Neural progenitor cell (in vitro differentiated cells): ENCODE data around the gene CCDC174. TPM values are rescaled to one million over a fixed set of nuclear protein-coding genes. Genes with fewer than 3 reads are reported as not detected.

Experiments used
- DNase-seq: peaks from one replicate; pipeline ENCODE4 v3.0.0-alpha.2; 2016; ENCODE audit warnings: low spot score
- H2AFZ ChIP-seq: fragments of 200-600 bp; sonication (generic); replicated peaks from 2 replicates; pipeline ENCODE4 v1.6.1; 2016; ENCODE audit warnings: antibody characterized with exemption
- H3F3A ChIP-seq: fragments of 200-600 bp; sonication (generic); 2 replicates; pipeline ENCODE4 v1.6.1; 2016; ENCODE audit warnings: antibody characterized with exemption, low read depth
- H3K27ac ChIP-seq: fragments of 200-600 bp; sonication (generic); 2 replicates; pipeline ENCODE4 v1.5.1; 2016; ENCODE audit warnings: mild to moderate bottlenecking
- H3K27me3 ChIP-seq: fragments of 200-600 bp; sonication (generic); 2 replicates; pipeline ENCODE4 v1.6.1; 2016; ENCODE audit warnings: mild to moderate bottlenecking, moderate library complexity
- H3K36me3 ChIP-seq: fragments of 200-600 bp; sonication (generic); 2 replicates; pipeline ENCODE4 v1.5.1; 2016
- H3K4me1 ChIP-seq: fragments of 200-600 bp; sonication (generic); 2 replicates; pipeline ENCODE4 v1.6.1; 2016; ENCODE audit warnings: mixed run types
- H3K4me2 ChIP-seq: fragments of 200-600 bp; sonication (generic); 2 replicates; pipeline ENCODE4 v1.6.1; 2016
- H3K4me3 ChIP-seq: fragments of 200-600 bp; sonication (generic); 2 replicates; pipeline ENCODE4 v1.5.1; 2016
- H3K79me2 ChIP-seq: fragments of 200-600 bp; sonication (generic); 2 replicates; pipeline ENCODE4 v1.6.1; 2016; ENCODE audit warnings: low read depth
- H3K9ac ChIP-seq: fragments of 200-600 bp; sonication (generic); 2 replicates; pipeline ENCODE4 v1.6.1; 2016
- H3K9me3 ChIP-seq: fragments of 200-600 bp; sonication (generic); 2 replicates; pipeline ENCODE4 v1.5.1; 2016; ENCODE audit warnings: low read depth
- H4K20me1 ChIP-seq: fragments of 200-600 bp; sonication (generic); 2 replicates; pipeline ENCODE4 v1.6.1; 2016; ENCODE audit warnings: low read depth
- H3K27ac Mint-ChIP-seq: 3 replicates; pipeline ENCODE4 v1.8.0; 2021; ENCODE audit warnings: mixed read lengths
- H3K27me3 Mint-ChIP-seq: 2 replicates; pipeline ENCODE4 v1.8.0; 2022; ENCODE audit warnings: low read depth, mild to moderate bottlenecking, inconsistent platforms, moderate library complexity, mixed read lengths; ENCODE audit not compliant: insufficient read depth
- H3K36me3 Mint-ChIP-seq: 3 replicates; pipeline ENCODE4 v1.8.0; 2021; ENCODE audit warnings: mixed read lengths
- H3K4me1 Mint-ChIP-seq: 3 replicates; pipeline ENCODE4 v1.8.0; 2021; ENCODE audit warnings: mixed read lengths
- H3K4me3 Mint-ChIP-seq: 3 replicates; pipeline ENCODE4 v1.8.0; 2021; ENCODE audit warnings: mild to moderate bottlenecking, moderate library complexity, mixed read lengths
- H3K9me3 Mint-ChIP-seq: 3 replicates; pipeline ENCODE4 v1.8.0; 2020; ENCODE audit warnings: mixed read lengths
- CTCF ChIP-seq: fragments of 200-600 bp; sonication (generic); IDR thresholded peaks from 2 replicates; pipeline ENCODE4 v1.5.1; 2017; ENCODE audit warnings: antibody characterized with exemption, mild to moderate bottlenecking
- EZH2 ChIP-seq: fragments of 200-600 bp; sonication (generic); IDR thresholded peaks from 2 replicates; pipeline ENCODE4 v1.6.1; 2017; ENCODE audit warnings: antibody characterized with exemption, mild to moderate bottlenecking, moderate library complexity
- EZH2phosphoT487 ChIP-seq: fragments of 200-600 bp; sonication (generic); IDR thresholded peaks from 2 replicates; pipeline ENCODE4 v1.6.1; 2017; ENCODE audit warnings: antibody characterized with exemption
- total RNA-seq: library from RNA; depleted of rRNA; stranded (reverse); fragments of >200 nt; gene quantifications from 2 replicates; pipeline ENCODE4 v1.2.3, GENCODE V29; 2015; ENCODE audit warnings: low replicate concordance

Gene CCDC174
- total RNA-seq, 1 donor from 2014 or later = 13.0 TPM

DNA sequence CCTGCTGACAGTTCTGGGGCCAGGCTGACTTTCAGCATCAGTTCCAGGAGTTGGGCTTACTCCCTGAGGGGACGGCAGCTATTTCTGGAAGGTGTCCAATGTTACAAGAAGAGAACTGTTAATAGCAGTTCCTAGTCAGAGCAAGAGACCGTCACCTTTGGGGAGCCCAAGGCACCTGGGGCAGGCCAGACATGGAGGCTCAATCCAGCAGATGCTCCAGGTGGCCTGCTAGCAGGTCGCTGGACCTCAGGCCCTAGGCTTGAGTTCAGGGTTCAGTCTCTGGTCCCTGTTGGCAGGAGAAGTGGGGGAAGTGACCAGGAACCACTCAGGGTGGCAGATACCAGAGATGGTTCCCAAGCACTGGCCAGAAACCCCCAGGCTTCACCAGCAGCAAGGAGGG is 49.3 kb downstream of the CCDC174 start:
- Histone ChIP-seq H3K27ac (no peak overlapping the region), H3K79me2 (no peaks in the 10 kb centered on the region), H3K4me1 (no peaks in the 10 kb centered on the region), H3F3A (no peaks in the 10 kb centered on the region), H3K9me3 (no peaks in the 10 kb centered on the region), H3K4me2 (no peak overlapping the region), H3K9ac (no peak overlapping the region), H4K20me1 (no peaks in the 10 kb centered on the region), H2AFZ (no peak overlapping the region), H3K27me3 (no peaks in the 10 kb centered on the region), H3K4me3 (no peak overlapping the region), H3K36me3 (no peaks in the 10 kb centered on the region)
- no peaks in the 10 kb centered on the region for H3K27me3 Mint-ChIP-seq
- no peak for DNase-seq
- no peak overlapping the region for H3K27ac Mint-ChIP-seq
- no peak for TF ChIP-seq CTCF
- no peak for TF ChIP-seq EZH2
- TF ChIP-seq EZH2phosphoT487 = no peak
- H3K36me3 Mint-ChIP-seq = no peaks in the 10 kb centered on the region
- H3K4me3 Mint-ChIP-seq = no peak overlapping the region
- H3K4me1 Mint-ChIP-seq = peaks cover 3% of the 10 kb centered on the region
- no peaks in the 10 kb centered on the region for H3K9me3 Mint-ChIP-seq

GRCh38 chr3:14701676-14702075 is 50.1 kb downstream of the CCDC174 start:
- peaks cover 11% of the 10 kb centered on the region for H3K4me1 Mint-ChIP-seq
- H4K20me1 ChIP-seq = no peaks in the 10 kb centered on the region
- H3K27ac ChIP-seq = no peak overlapping the region
- DNase-seq = no peak
- no peak overlapping the region for H3K9ac ChIP-seq
- H3K79me2 ChIP-seq = no peaks in the 10 kb centered on the region
- H3K9me3 Mint-ChIP-seq = no peaks in the 10 kb centered on the region
- no peaks in the 10 kb centered on the region for H3F3A ChIP-seq
- H3K4me1 ChIP-seq = no peaks in the 10 kb centered on the region
- H3K27me3 ChIP-seq = no peaks in the 10 kb centered on the region
- H3K4me3 Mint-ChIP-seq = no peak overlapping the region
- peaks cover 2% of the 10 kb centered on the region for H3K27me3 Mint-ChIP-seq
- no peak overlapping the region for H3K27ac Mint-ChIP-seq
- no peak overlapping the region for H3K4me2 ChIP-seq
- TF ChIP-seq CTCF = no peak
- TF ChIP-seq EZH2 = no peak
- no peak for TF ChIP-seq EZH2phosphoT487
- H3K36me3 ChIP-seq = no peaks in the 10 kb centered on the region
- no peaks in the 10 kb centered on the region for H3K9me3 ChIP-seq
- no peak overlapping the region for H3K4me3 ChIP-seq
- no peaks in the 10 kb centered on the region for H3K36me3 Mint-ChIP-seq
- H2AFZ ChIP-seq = no peak overlapping the region

DNA sequence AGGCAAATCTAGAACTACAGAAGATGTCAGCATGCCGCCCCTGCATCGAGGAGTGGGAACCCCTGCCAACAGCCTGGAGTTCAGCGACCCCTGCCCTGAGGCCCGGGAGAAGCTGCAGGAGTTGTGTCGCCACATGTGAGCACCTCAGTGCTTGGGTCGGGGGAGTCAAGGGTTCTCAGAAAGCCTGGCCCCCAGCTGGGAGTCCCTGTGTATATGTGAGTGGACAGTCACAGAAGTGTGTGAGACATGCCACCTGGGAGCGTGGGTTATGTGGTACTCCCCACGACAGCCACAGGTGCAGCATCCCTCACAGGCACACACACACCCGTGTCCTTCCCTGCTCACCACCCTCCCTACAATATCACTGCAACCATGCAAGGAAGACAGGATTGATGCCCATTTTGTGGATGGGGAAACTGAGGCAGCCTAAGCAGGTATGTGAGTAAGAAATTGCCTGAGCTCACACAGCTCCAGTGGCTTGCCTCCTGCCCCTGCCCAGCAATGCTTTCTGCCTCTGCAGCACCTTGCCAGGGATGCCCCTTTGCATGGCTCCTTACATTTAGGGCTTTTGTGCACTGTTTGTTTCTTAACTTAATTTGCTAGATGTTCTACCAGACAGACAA is 51.7 kb downstream of the CCDC174 start:
- Histone ChIP-seq H3K9me3 (no peaks in the 10 kb centered on the region), H3K9ac (no peak overlapping the region), H3K79me2 (no peaks in the 10 kb centered on the region), H4K20me1 (no peaks in the 10 kb centered on the region), H3K4me3 (no peak overlapping the region), H3K36me3 (no peaks in the 10 kb centered on the region), H3F3A (no peaks in the 10 kb centered on the region), H3K4me1 (no peaks in the 10 kb centered on the region), H2AFZ (no peak overlapping the region), H3K4me2 (no peak overlapping the region), H3K27ac (no peak overlapping the region), H3K27me3 (no peaks in the 10 kb centered on the region)
- Mint-ChIP-seq H3K27ac (no peak overlapping the region), H3K27me3 (peaks cover 2% of the 10 kb centered on the region), H3K4me1 (peaks cover 13% of the 10 kb centered on the region), H3K36me3 (no peaks in the 10 kb centered on the region), H3K4me3 (no peak overlapping the region), H3K9me3 (no peaks in the 10 kb centered on the region)
- TF ChIP-seq CTCF (no peak), EZH2 (no peak), EZH2phosphoT487 (no peak)
- no peak for DNase-seq
